HUES48 (cell line): Measurements from ENCODE around the gene MESD.

Experiments used
- H3K27ac ChIP-seq: one replicate; pipeline ENCODE4 v1.7.0; 2013; ENCODE audit warnings: low read depth, low read length, inconsistent platforms
- H3K27me3 ChIP-seq: 2 replicates; pipeline ENCODE4 v1.6.1; 2013; ENCODE audit warnings: mild to moderate bottlenecking, low read length; ENCODE audit not compliant: control insufficient read depth, insufficient read depth
- H3K36me3 ChIP-seq: 2 replicates; pipeline ENCODE4 v1.6.1; 2013; ENCODE audit warnings: low read length; ENCODE audit not compliant: control insufficient read depth, insufficient read depth
- H3K4me1 ChIP-seq: 2 replicates; pipeline ENCODE4 v1.6.1; 2013; ENCODE audit warnings: mild to moderate bottlenecking, low read length; ENCODE audit not compliant: control insufficient read depth, insufficient read depth
- H3K4me3 ChIP-seq: 2 replicates; pipeline ENCODE4 v1.5.1; 2013; ENCODE audit warnings: mild to moderate bottlenecking, low read depth, low read length
- H3K9ac ChIP-seq: 2 replicates; pipeline ENCODE4 v1.6.1; 2013; ENCODE audit warnings: mild to moderate bottlenecking, low read depth, low read length, moderate library complexity
- H3K9me3 ChIP-seq: 2 replicates; pipeline ENCODE4 v1.6.1; 2013; ENCODE audit warnings: low read length; ENCODE audit not compliant: control insufficient read depth, insufficient read depth

MESD gene

GRCh38 chr15:81014446-81015093 is 25.0 kb upstream of the MESD start:
- Histone ChIP-seq H3K9me3 (no peaks in the 10 kb centered on the region), H3K27me3 (no peaks in the 10 kb centered on the region), H3K36me3 (no peaks in the 10 kb centered on the region), H3K9ac (no peak overlapping the region), H3K4me3 (no peak overlapping the region), H3K27ac (no peak overlapping the region), H3K4me1 (no peaks in the 10 kb centered on the region)

GRCh38 chr15:81013396-81013929 is 23.8 kb upstream of the MESD start:
- no peaks in the 10 kb centered on the region for H3K27me3 ChIP-seq
- no peak overlapping the region for H3K9ac ChIP-seq
- no peak overlapping the region for H3K4me3 ChIP-seq
- no peaks in the 10 kb centered on the region for H3K9me3 ChIP-seq
- H3K36me3 ChIP-seq, result no peaks in the 10 kb centered on the region
- H3K27ac ChIP-seq, result no peak overlapping the region
- no peaks in the 10 kb centered on the region for H3K4me1 ChIP-seq

- Histone ChIP-seq H3K4me3 (no peak overlapping the region), H3K27ac (no peak overlapping the region), H3K4me1 (no peaks in the 10 kb centered on the region), H3K36me3 (no peaks in the 10 kb centered on the region), H3K9ac (no peak overlapping the region), H3K27me3 (no peaks in the 10 kb centered on the region), H3K9me3 (no peaks in the 10 kb centered on the region)
Observed at GRCh38 chr15:81012588-81012987, 23.0 kb upstream of the MESD start.

- Histone ChIP-seq H3K9me3 (no peaks in the 10 kb centered on the region), H3K27ac (no peak overlapping the region), H3K27me3 (no peaks in the 10 kb centered on the region), H3K36me3 (no peaks in the 10 kb centered on the region), H3K4me3 (no peak overlapping the region), H3K4me1 (no peaks in the 10 kb centered on the region), H3K9ac (no peak overlapping the region)
Observed at GRCh38 chr15:81011593-81011992, 22.0 kb upstream of the MESD start.

- Histone ChIP-seq H3K27me3 (no peaks in the 10 kb centered on the region), H3K4me1 (no peaks in the 10 kb centered on the region), H3K27ac (no peak overlapping the region), H3K4me3 (no peak overlapping the region), H3K36me3 (no peaks in the 10 kb centered on the region), H3K9me3 (no peaks in the 10 kb centered on the region), H3K9ac (no peak overlapping the region)
Observed at GRCh38 chr15:81010086-81010485, 20.5 kb upstream of the MESD start.

- no peaks in the 10 kb centered on the region for H3K27me3 ChIP-seq
- no peak overlapping the region for H3K27ac ChIP-seq
- H3K4me1 ChIP-seq, result no peaks in the 10 kb centered on the region
- peaks cover 8% of the 10 kb centered on the region; the same call in 1 of the 2 replicates for H3K36me3 ChIP-seq
- H3K9ac ChIP-seq, result no peak overlapping the region
- H3K9me3 ChIP-seq, result no peaks in the 10 kb centered on the region
- H3K4me3 ChIP-seq, result no peak overlapping the region
Observed at GRCh38 chr15:81008312-81008711, 18.7 kb upstream of the MESD start.

- Histone ChIP-seq H3K4me3 (no peak overlapping the region), H3K9ac (no peak overlapping the region), H3K27ac (no peak overlapping the region), H3K9me3 (no peaks in the 10 kb centered on the region), H3K27me3 (peaks cover 6% of the 10 kb centered on the region), H3K4me1 (no peaks in the 10 kb centered on the region; the same call in 1 of the 2 replicates), H3K36me3 (peaks cover 8% of the 10 kb centered on the region; the same call in 1 of the 2 replicates)
Observed at GRCh38 chr15:81007428-81008064, 17.9 kb upstream of the MESD start.

- Histone ChIP-seq H3K27ac (no peak overlapping the region), H3K4me1 (no peaks in the 10 kb centered on the region; the same call in 1 of the 2 replicates), H3K9me3 (no peaks in the 10 kb centered on the region), H3K9ac (no peak overlapping the region), H3K27me3 (peaks cover 10% of the 10 kb centered on the region), H3K36me3 (peaks cover 8% of the 10 kb centered on the region; the same call in 1 of the 2 replicates), H3K4me3 (no peak overlapping the region)
Observed at GRCh38 chr15:81006124-81006523, 16.5 kb upstream of the MESD start.

GRCh38 chr15:81003097-81003350 is 13.4 kb upstream of the MESD start:
- H3K9me3 ChIP-seq, result no peaks in the 10 kb centered on the region
- no peak overlapping the region for H3K4me3 ChIP-seq
- peaks cover 5% of the 10 kb centered on the region for H3K4me1 ChIP-seq
- H3K36me3 ChIP-seq, result peaks cover 8% of the 10 kb centered on the region; the same call in 1 of the 2 replicates
- H3K9ac ChIP-seq, result no peak overlapping the region
- no peak overlapping the region for H3K27ac ChIP-seq
- H3K27me3 ChIP-seq, result peaks cover 19% of the 10 kb centered on the region

GRCh38 chr15:81002331-81003096 is 12.9 kb upstream of the MESD start:
- no peaks in the 10 kb centered on the region for H3K9me3 ChIP-seq
- no peak overlapping the region for H3K9ac ChIP-seq
- H3K36me3 ChIP-seq, result peaks cover 8% of the 10 kb centered on the region; the same call in 1 of the 2 replicates
- peaks cover 19% of the 10 kb centered on the region for H3K27me3 ChIP-seq
- H3K4me1 ChIP-seq, result peaks cover 5% of the 10 kb centered on the region
- peak overlapping the region; percentile 93 for H3K4me3 ChIP-seq
- H3K27ac ChIP-seq, result no peak overlapping the region

GRCh38 chr15:81002009-81002330 is 12.4 kb upstream of the MESD start:
- Histone ChIP-seq H3K27ac (no peak overlapping the region), H3K4me1 (peaks cover 5% of the 10 kb centered on the region), H3K9me3 (no peaks in the 10 kb centered on the region), H3K4me3 (peak overlapping the region; percentile 93), H3K27me3 (peaks cover 19% of the 10 kb centered on the region), H3K9ac (no peak overlapping the region), H3K36me3 (peaks cover 8% of the 10 kb centered on the region; the same call in 1 of the 2 replicates)
